ENCODE data around the gene DNM2.
A peak's percentile ranks its signal among the peaks of the same experiment; 100 is the strongest.

The DNM2 gene

DNA sequence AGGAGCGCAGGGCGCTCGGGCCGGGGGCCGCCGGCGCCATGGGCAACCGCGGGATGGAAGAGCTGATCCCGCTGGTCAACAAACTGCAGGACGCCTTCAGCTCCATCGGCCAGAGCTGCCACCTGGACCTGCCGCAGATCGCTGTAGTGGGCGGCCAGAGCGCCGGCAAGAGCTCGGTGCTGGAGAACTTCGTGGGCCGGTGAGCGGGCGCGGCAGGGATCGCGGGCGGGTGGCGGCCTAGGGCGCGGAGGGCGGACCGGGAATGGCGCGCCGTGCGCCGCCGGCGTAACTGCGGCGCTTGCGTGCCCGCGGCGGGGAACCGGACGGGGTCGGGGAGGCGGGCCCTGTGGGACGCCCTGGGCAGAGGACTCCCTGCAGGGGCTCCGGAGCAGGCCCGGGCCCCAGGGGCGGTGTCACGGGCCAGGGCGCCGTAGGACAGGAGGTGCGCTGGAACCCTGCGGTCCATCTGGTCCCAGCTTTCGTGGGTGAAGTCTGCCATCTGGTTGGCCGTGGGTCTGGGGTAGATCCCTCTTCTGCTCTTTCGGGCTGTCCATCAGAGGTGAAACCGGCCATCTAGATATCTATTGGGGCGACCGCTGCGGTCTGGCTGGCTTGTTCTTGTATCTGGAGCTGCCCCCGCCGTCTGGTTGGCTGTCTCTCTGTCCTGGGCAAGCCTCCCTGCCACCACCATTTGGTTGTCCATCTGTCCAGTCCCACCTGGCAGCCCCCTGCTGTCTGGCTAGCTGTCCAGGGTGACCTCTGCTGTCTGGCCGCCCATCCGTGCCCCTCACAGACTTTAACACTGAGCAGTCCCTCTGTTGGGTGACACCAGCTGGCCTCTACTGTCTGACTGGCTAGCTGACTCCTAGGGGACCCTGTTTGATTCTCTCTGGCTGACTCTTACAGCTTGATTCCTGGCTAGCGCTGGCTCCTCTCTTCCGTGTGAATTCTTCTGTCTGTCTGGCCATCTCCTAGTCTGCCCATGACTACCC, 622 bp downstream of the DNM2 start:
- Mint-ChIP-seq H3K9me3 (no peaks in the 10 kb centered on the region), H3K4me3 (peak overlapping the region; percentile 98), H3K4me1 (peaks cover 53% of the 10 kb centered on the region), H3K27me3 (no peaks in the 10 kb centered on the region), H3K36me3 (ENCODE audit: insufficient read depth) (peaks cover 17% of the 10 kb centered on the region), H3K27ac (ENCODE audit: low read depth) (peak overlapping the region; percentile 96)
- DNase-seq (ENCODE audit: low spot score in 2 of 2) (peak in 1 of 2 donors; percentile 33), ATAC-seq (replicated peaks; ENCODE audit: extremely low read depth, poor library complexity, severe bottlenecking) (peak; percentile 3)

- Mint-ChIP-seq H3K27ac (ENCODE audit: low read depth) (peak overlapping the region; percentile 96), H3K4me3 (peak overlapping the region; percentile 98), H3K36me3 (ENCODE audit: insufficient read depth) (peaks cover 20% of the 10 kb centered on the region), H3K9me3 (no peaks in the 10 kb centered on the region), H3K27me3 (no peaks in the 10 kb centered on the region), H3K4me1 (peaks cover 58% of the 10 kb centered on the region)
- DNase-seq (ENCODE audit: low spot score in 2 of 2) = no peak
- no peak for ATAC-seq (replicated peaks; ENCODE audit: extremely low read depth, poor library complexity, severe bottlenecking)
Measured at GRCh38 chr19:10719466-10719961, 1.6 kb downstream of the DNM2 start.

- no peaks in the 10 kb centered on the region for H3K27me3 Mint-ChIP-seq
- H3K4me3 Mint-ChIP-seq = peak overlapping the region; percentile 98
- DNase-seq (ENCODE audit: low spot score in 2 of 2) (no peak), ATAC-seq (replicated peaks; ENCODE audit: extremely low read depth, poor library complexity, severe bottlenecking) (no peak)
- peaks cover 20% of the 10 kb centered on the region for H3K36me3 Mint-ChIP-seq (ENCODE audit: insufficient read depth)
- H3K9me3 Mint-ChIP-seq = no peaks in the 10 kb centered on the region
- peak overlapping the region; percentile 96 for H3K27ac Mint-ChIP-seq (ENCODE audit: low read depth)
- H3K4me1 Mint-ChIP-seq = peaks cover 58% of the 10 kb centered on the region
Measured at GRCh38 chr19:10720607-10721125, 2.8 kb downstream of the DNM2 start.

DNA sequence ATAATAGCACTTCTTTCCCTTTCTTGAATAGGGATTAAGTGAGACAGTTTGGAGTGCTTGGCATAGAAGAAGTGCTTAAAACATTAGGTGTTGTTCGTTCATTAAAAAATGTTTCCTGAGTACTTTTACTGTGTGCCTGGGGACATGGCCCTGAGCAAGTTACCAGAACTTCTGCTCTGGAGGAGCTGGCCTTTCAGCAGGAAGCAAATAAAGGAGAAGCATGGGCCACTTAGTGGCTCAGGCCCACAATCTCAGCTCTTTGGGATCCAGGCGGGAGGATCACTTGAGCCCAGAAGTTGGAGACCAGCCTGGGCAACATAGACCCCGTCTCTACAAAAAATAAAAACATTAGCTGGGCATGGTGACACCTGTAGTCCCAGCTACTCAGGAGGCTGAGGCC, 5.7 kb downstream of the DNM2 start:
- no peak overlapping the region for H3K4me3 Mint-ChIP-seq
- H3K27me3 Mint-ChIP-seq = no peaks in the 10 kb centered on the region
- H3K27ac Mint-ChIP-seq (ENCODE audit: low read depth) = no peak overlapping the region
- ATAC-seq (replicated peaks; ENCODE audit: extremely low read depth, poor library complexity, severe bottlenecking) = no peak
- DNase-seq (ENCODE audit: low spot score in 2 of 2) = no peak
- H3K9me3 Mint-ChIP-seq = no peaks in the 10 kb centered on the region
- peaks cover 27% of the 10 kb centered on the region for H3K36me3 Mint-ChIP-seq (ENCODE audit: insufficient read depth)
- peaks cover 61% of the 10 kb centered on the region for H3K4me1 Mint-ChIP-seq

DNA sequence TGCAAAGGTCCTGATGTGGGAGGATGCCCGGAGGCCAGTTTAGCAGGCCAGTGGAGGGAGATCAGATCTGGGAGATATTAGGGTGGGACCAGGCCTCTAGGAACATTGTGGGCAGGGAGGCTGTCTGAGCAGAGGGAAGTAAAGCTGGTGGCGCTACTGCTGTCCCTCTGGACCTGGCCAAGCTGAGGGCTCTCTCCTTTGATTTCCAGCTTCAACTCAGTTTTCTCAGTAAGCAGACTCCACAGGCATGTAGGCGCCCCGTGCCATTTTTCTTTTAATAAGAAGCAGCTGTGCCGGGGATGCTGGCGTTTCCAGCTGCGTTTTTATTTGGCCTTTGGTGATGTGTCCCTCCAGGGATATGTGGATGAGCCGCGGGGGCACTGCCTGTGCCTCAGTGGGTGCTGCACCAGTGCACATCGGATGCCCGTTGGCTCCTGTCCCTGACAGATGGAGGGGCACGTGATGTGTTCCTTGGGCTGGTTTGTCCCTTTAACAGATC, 6.7 kb downstream of the DNM2 start:
- peaks cover 55% of the 10 kb centered on the region for H3K4me1 Mint-ChIP-seq
- peaks cover 28% of the 10 kb centered on the region for H3K36me3 Mint-ChIP-seq (ENCODE audit: insufficient read depth)
- H3K27ac Mint-ChIP-seq (ENCODE audit: low read depth) = peak overlapping the region; percentile 51
- DNase-seq (ENCODE audit: low spot score in 2 of 2) (no peak), ATAC-seq (replicated peaks; ENCODE audit: extremely low read depth, poor library complexity, severe bottlenecking) (no peak)
- no peaks in the 10 kb centered on the region for H3K9me3 Mint-ChIP-seq
- H3K4me3 Mint-ChIP-seq = no peak overlapping the region
- no peaks in the 10 kb centered on the region for H3K27me3 Mint-ChIP-seq

- Mint-ChIP-seq H3K27me3 (no peaks in the 10 kb centered on the region), H3K4me3 (no peak overlapping the region), H3K27ac (ENCODE audit: low read depth) (peak overlapping the region; percentile 38), H3K9me3 (no peaks in the 10 kb centered on the region), H3K36me3 (ENCODE audit: insufficient read depth) (peaks cover 31% of the 10 kb centered on the region), H3K4me1 (peaks cover 56% of the 10 kb centered on the region)
- ATAC-seq (replicated peaks; ENCODE audit: extremely low read depth, poor library complexity, severe bottlenecking) (no peak), DNase-seq (ENCODE audit: low spot score in 2 of 2) (no peak)
Measured at GRCh38 chr19:10725415-10725814, 7.5 kb downstream of the DNM2 start.

- ATAC-seq (replicated peaks; ENCODE audit: extremely low read depth, poor library complexity, severe bottlenecking) (no peak), DNase-seq (ENCODE audit: low spot score in 2 of 2) (no peak)
- peak overlapping the region; percentile 42 for H3K27ac Mint-ChIP-seq (ENCODE audit: low read depth)
- no peaks in the 10 kb centered on the region for H3K9me3 Mint-ChIP-seq
- H3K4me1 Mint-ChIP-seq = peaks cover 51% of the 10 kb centered on the region
- peaks cover 33% of the 10 kb centered on the region for H3K36me3 Mint-ChIP-seq (ENCODE audit: insufficient read depth)
- no peak overlapping the region for H3K4me3 Mint-ChIP-seq
- H3K27me3 Mint-ChIP-seq = no peaks in the 10 kb centered on the region
Measured at GRCh38 chr19:10726268-10726667, 8.4 kb downstream of the DNM2 start.

- H3K4me3 Mint-ChIP-seq = no peak overlapping the region
- H3K36me3 Mint-ChIP-seq (ENCODE audit: insufficient read depth) = peaks cover 40% of the 10 kb centered on the region
- peaks cover 42% of the 10 kb centered on the region for H3K4me1 Mint-ChIP-seq
- H3K9me3 Mint-ChIP-seq = no peaks in the 10 kb centered on the region
- ATAC-seq (replicated peaks; ENCODE audit: extremely low read depth, poor library complexity, severe bottlenecking) (no peak), DNase-seq (ENCODE audit: low spot score in 2 of 2) (no peak)
- no peaks in the 10 kb centered on the region for H3K27me3 Mint-ChIP-seq
- H3K27ac Mint-ChIP-seq (ENCODE audit: low read depth) = peak overlapping the region; percentile 33
Measured at GRCh38 chr19:10727685-10728201, 9.9 kb downstream of the DNM2 start.

DNA sequence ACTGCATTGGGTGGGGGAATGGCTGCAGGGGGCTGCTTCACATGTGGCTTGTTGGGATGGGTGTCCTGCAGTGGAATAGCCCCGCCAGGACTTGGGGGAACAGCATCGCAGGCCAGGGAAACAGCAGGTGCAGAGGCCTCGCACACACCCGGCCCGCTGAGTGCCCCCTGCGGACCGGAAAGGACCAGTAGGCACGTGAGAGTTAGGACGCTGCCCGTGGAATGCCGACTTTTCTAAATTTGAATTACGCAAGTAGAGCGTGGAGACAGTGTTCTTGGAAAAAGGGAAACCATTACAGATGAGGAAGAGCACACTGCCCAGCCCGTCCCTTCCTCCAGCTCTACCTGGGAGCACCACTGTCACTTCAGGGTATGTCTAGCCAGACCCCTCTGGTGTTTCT, 11.5 kb downstream of the DNM2 start:
- Mint-ChIP-seq H3K4me3 (peak overlapping the region; percentile 11), H3K27me3 (no peaks in the 10 kb centered on the region), H3K36me3 (ENCODE audit: insufficient read depth) (peaks cover 37% of the 10 kb centered on the region), H3K9me3 (no peaks in the 10 kb centered on the region), H3K27ac (ENCODE audit: low read depth) (no peak overlapping the region), H3K4me1 (peaks cover 34% of the 10 kb centered on the region)
- no peak for ATAC-seq (replicated peaks; ENCODE audit: extremely low read depth, poor library complexity, severe bottlenecking)
- no peak for DNase-seq (ENCODE audit: low spot score in 2 of 2)

DNA sequence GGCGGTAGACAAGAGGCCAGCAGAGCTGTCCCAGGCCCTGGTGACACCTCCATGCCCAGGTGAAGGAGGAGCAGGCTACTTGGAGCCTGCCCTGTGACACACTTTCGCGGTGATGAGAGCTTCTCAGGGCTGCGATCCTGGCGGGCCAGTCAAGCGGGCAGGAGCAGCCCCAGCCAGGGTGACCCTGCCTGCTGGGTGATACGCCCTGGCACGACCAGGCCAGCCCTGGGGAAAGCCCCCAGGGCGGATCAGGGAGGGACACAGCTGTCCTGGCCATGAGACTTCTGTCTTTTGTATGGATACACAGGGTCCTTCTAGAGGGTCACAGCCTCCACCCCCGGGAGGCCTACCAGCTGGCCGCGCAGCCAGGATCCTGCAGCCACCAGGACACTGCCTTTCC, 13.1 kb downstream of the DNM2 start:
- H3K27ac Mint-ChIP-seq (ENCODE audit: low read depth) = peak overlapping the region; percentile 100
- H3K9me3 Mint-ChIP-seq = no peaks in the 10 kb centered on the region
- peak overlapping the region; percentile 71 for H3K4me3 Mint-ChIP-seq
- H3K4me1 Mint-ChIP-seq = peaks cover 34% of the 10 kb centered on the region
- peaks cover 39% of the 10 kb centered on the region for H3K36me3 Mint-ChIP-seq (ENCODE audit: insufficient read depth)
- ATAC-seq (replicated peaks; ENCODE audit: extremely low read depth, poor library complexity, severe bottlenecking) = no peak
- DNase-seq (ENCODE audit: low spot score in 2 of 2) = no peak
- no peaks in the 10 kb centered on the region for H3K27me3 Mint-ChIP-seq

DNA sequence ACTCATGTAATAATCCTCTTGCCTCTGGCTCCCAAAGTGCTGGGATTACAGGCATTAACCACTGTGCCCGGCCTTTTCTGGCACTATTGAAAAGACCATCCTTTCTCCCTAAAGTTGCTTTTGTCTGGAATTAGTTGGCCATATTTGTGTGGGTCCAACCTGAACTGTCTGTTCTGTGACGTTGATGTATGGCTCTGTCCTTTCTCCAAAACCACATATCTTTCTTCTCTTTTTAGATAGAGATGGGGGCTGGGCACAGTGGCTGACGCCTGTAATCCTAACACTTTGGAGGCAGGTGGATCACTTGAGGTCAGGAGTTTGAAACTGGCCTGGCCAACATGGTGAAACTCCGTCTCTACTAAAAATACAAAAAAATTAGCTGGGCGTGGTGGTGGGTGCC, 17.9 kb downstream of the DNM2 start:
- Mint-ChIP-seq H3K27ac (ENCODE audit: low read depth) (peak overlapping the region; percentile 100), H3K27me3 (no peaks in the 10 kb centered on the region), H3K4me1 (peaks cover 38% of the 10 kb centered on the region), H3K4me3 (no peak overlapping the region), H3K36me3 (ENCODE audit: insufficient read depth) (peaks cover 30% of the 10 kb centered on the region), H3K9me3 (no peaks in the 10 kb centered on the region)
- DNase-seq (ENCODE audit: low spot score in 2 of 2) (no peak), ATAC-seq (replicated peaks; ENCODE audit: extremely low read depth, poor library complexity, severe bottlenecking) (no peak)

GRCh38 chr19:10736189-10736588, 18.3 kb downstream of the DNM2 start:
- DNase-seq (ENCODE audit: low spot score in 2 of 2) = no peak
- Mint-ChIP-seq H3K27me3 (no peaks in the 10 kb centered on the region), H3K4me1 (peaks cover 42% of the 10 kb centered on the region), H3K36me3 (ENCODE audit: insufficient read depth) (peaks cover 29% of the 10 kb centered on the region), H3K4me3 (no peak overlapping the region), H3K9me3 (no peaks in the 10 kb centered on the region), H3K27ac (ENCODE audit: low read depth) (peak overlapping the region; percentile 100)
- no peak for ATAC-seq (replicated peaks; ENCODE audit: extremely low read depth, poor library complexity, severe bottlenecking)
